ENCODE results near the gene EFNA4. TPM values are rescaled to one million over a fixed set of nuclear protein-coding genes. Genes with fewer than 3 reads are reported as not detected.
A peak's percentile ranks its signal among the peaks of the same experiment; 100 is the strongest.

The EFNA4 gene
- total RNA-seq, 1 experiment from 2014 or later = 36.7 TPM

- POLR2A ChIA-PET (ENCODE audit: unreplicated experiment) = no interaction called here
- Histone ChIP-seq H3K9ac (ENCODE audit: low read length) (no peak overlapping the region), H2AFZ (ENCODE audit: low read length) (no peak overlapping the region), H3K4me1 (ENCODE audit: insufficient read depth, low read length) (peaks cover 11% of the 10 kb centered on the region; the same call in 1 of the 2 replicates), H3K4me3 (ENCODE audit: low read length) (no peak overlapping the region), H3K9me2 (replicated peaks; ENCODE audit: low read length) (no peaks in the 10 kb centered on the region), H4K20me1 (ENCODE audit: low read length) (no peaks in the 10 kb centered on the region), H3K4me2 (ENCODE audit: low read length) (no peak overlapping the region), H3K9me3 (ENCODE audit: low read length) (no peaks in the 10 kb centered on the region), H3K27me3 (ENCODE audit: low read length) (no peaks in the 10 kb centered on the region), H3F3A (ENCODE audit: low read length, unreplicated experiment) (no peaks in the 10 kb centered on the region), H3K79me2 (ENCODE audit: low read length) (no peaks in the 10 kb centered on the region), H3K27ac (ENCODE audit: low read length) (no peak overlapping the region), H3K36me3 (ENCODE audit: low read depth, low read length) (no peaks in the 10 kb centered on the region)
- no peak for ATAC-seq
- CTCF ChIA-PET = interaction anchor here (0.6 kb wide), 1 partner anchor 69 kb away, joined by 12 read pairs; the partner anchor contains the start of gene ZBTB7B
- DNase-seq = no peak
- TSS peak; percentile 3 for BruUV-seq (replicated peaks)
- intact Hi-C loops (cut with micrococcal nuclease) = no loop called here
- TF ChIP-seq, protein P1, sequence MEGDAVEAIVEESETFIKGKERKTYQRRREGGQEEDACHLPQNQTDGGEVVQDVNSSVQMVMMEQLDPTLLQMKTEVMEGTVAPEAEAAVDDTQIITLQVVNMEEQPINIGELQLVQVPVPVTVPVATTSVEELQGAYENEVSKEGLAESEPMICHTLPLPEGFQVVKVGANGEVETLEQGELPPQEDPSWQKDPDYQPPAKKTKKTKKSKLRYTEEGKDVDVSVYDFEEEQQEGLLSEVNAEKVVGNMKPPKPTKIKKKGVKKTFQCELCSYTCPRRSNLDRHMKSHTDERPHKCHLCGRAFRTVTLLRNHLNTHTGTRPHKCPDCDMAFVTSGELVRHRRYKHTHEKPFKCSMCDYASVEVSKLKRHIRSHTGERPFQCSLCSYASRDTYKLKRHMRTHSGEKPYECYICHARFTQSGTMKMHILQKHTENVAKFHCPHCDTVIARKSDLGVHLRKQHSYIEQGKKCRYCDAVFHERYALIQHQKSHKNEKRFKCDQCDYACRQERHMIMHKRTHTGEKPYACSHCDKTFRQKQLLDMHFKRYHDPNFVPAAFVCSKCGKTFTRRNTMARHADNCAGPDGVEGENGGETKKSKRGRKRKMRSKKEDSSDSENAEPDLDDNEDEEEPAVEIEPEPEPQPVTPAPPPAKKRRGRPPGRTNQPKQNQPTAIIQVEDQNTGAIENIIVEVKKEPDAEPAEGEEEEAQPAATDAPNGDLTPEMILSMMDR (conservative IDR thresholded peaks at IDR 0.05; ENCODE audit: low read depth, low read length) = no peak
- TF ChIP-seq EZH2 (IDR thresholded peaks at IDR 0.05; ENCODE audit: low read length, unreplicated experiment) (no peak), EZH2phosphoT487 (IDR thresholded peaks at IDR 0.05; ENCODE audit: borderline replicate concordance, low read length) (no peak)
These were observed 8.2 kb downstream of the EFNA4 start for GRCh38 chr1:155071701-155072100.

DNA sequence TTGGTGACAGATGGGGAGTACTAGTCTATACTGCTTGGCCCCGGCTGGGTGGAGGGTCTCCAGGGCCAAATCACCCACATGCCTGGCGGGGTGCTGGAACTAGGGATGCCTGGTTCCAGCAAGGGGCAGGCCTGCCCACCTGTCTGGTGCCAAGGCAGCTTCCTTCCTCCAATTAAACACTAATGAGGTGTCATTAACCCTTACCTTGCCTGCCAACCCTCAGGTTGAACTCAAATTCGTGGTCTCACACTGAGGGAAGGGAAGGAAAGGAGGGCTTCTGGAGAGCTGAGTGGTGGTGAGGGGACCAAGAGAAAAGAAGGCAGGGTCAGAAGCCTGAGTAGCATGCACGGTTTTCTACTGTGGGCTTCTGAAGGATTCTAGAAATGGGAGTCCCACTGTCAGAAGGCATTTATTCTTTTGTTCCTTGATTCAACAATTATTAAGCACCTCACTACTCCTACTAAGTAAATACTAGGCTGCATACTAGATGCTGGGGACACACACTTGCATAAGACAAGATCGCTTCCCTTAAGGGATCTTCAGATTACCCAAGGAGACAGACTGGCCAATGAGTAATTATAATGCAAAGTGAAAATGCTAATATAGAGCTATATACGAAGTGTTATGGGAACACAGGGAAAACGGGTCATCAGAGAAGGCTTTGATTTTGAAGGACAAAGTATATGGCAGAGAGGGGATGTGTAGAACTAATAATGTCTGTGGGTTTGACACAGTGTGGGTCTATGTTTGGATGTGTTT lies 9.2 kb downstream of the EFNA4 start:
- DNase-seq (no peak), ATAC-seq (no peak)
- H2AFZ ChIP-seq (ENCODE audit: low read length) = no peak overlapping the region
- H4K20me1 ChIP-seq (ENCODE audit: low read length) = no peaks in the 10 kb centered on the region
- H3K27me3 ChIP-seq (ENCODE audit: low read length) = no peaks in the 10 kb centered on the region
- H3K9me3 ChIP-seq (ENCODE audit: low read length) = no peaks in the 10 kb centered on the region
- H3K9me2 ChIP-seq (replicated peaks; ENCODE audit: low read length) = no peaks in the 10 kb centered on the region
- ChIA-PET POLR2A (ENCODE audit: unreplicated experiment) (no interaction called here), CTCF (interaction anchor here (0.9 kb wide), 1 partner anchor 12 kb away, joined by 4 read pairs; no protein-coding TSS in a partner anchor)
- H3K36me3 ChIP-seq (ENCODE audit: low read depth, low read length) = no peaks in the 10 kb centered on the region
- H3K4me2 ChIP-seq (ENCODE audit: low read length) = no peak overlapping the region
- no peak overlapping the region for H3K9ac ChIP-seq (ENCODE audit: low read length)
- no peaks in the 10 kb centered on the region for H3F3A ChIP-seq (ENCODE audit: low read length, unreplicated experiment)
- peaks cover 12% of the 10 kb centered on the region; the same call in 1 of the 2 replicates for H3K4me1 ChIP-seq (ENCODE audit: insufficient read depth, low read length)
- intact Hi-C loops (cut with micrococcal nuclease) = no loop called here
- no peak for TF ChIP-seq EZH2phosphoT487 (IDR thresholded peaks at IDR 0.05; ENCODE audit: borderline replicate concordance, low read length)
- TF ChIP-seq, protein P1 (conservative IDR thresholded peaks at IDR 0.05; ENCODE audit: low read depth, low read length) = no peak
- no peak overlapping the region for H3K27ac ChIP-seq (ENCODE audit: low read length)
- no TSS peak for BruUV-seq (replicated peaks)
- H3K79me2 ChIP-seq (ENCODE audit: low read length) = no peaks in the 10 kb centered on the region
- H3K4me3 ChIP-seq (ENCODE audit: low read length) = no peak overlapping the region

Data from PC-3 (cell line).